Aorta (tissue), 5 donors: ENCODE results near the gene IP6K3. TPM values are rescaled to one million over a fixed set of nuclear protein-coding genes. Genes with fewer than 3 reads are reported as not detected.

Source experiments
- ATAC-seq: fragments of 200-7000 bp; cut with Tn5 transposase; one replicate; pipeline ENCODE4 v1.9.1; 2022; ENCODE audit warnings: moderate library complexity; ENCODE audit not compliant: low FRiP score
- DNase-seq, 2 donors: peaks; one replicate each; pipeline ENCODE4 v3.0.0-alpha.2; 2020
- H3K27ac ChIP-seq, 2 donors: one replicate each; pipeline ENCODE4 v1.5.1; 2013; ENCODE audit warnings: low read length in 2 of 2, mild to moderate bottlenecking in 2 of 2, moderate library complexity in 2 of 2, control low read depth in 1 of 2, inconsistent platforms in 1 of 2, low read depth in 1 of 2
- H3K27me3 ChIP-seq, 2 donors: one replicate each; pipeline ENCODE4 v1.6.1; 2013; ENCODE audit warnings: control low read depth in 1 of 2, low read length in 1 of 2, mild to moderate bottlenecking in 1 of 2, moderate library complexity in 1 of 2; ENCODE audit not compliant: insufficient read depth in 2 of 2, control insufficient read depth in 1 of 2
- H3K36me3 ChIP-seq, 2 donors: one replicate each; pipeline ENCODE4 v1.6.1; 2013; ENCODE audit warnings: control low read depth in 1 of 2, low read length in 1 of 2, mild to moderate bottlenecking in 1 of 2; ENCODE audit not compliant: insufficient read depth in 2 of 2, control insufficient read depth in 1 of 2
- H3K4me1 ChIP-seq, 2 donors: one replicate each; pipeline ENCODE4 v1.6.1; 2013; ENCODE audit warnings: low read length in 2 of 2, control low read depth in 1 of 2, mild to moderate bottlenecking in 1 of 2, moderate library complexity in 1 of 2; ENCODE audit not compliant: insufficient read depth in 2 of 2, control insufficient read depth in 1 of 2
- H3K4me3 ChIP-seq, 2 donors: one replicate each; pipeline ENCODE4 v1.5.1; 2013; ENCODE audit warnings: low read length in 2 of 2, control low read depth in 1 of 2, mild to moderate bottlenecking in 1 of 2
- H3K9me3 ChIP-seq: one replicate; pipeline ENCODE4 v1.6.1; 2013; ENCODE audit warnings: mild to moderate bottlenecking, low read length; ENCODE audit not compliant: control insufficient read depth
- WGBS, 2 donors: extraction: QIAGEN DNeasy Blood & Tissue Kit; methylation state at CpG; one replicate each; pipeline ENCODE4 v1.1.7; 2013; 5-methylcytosine and 5-hydroxymethylcytosine counted together
- intact Hi-C, 2 donors: fragments of 100-400 bp; cut with DNase I; formaldehyde crosslinking; loops; one replicate each; pipeline versions ENCODE4 v1.14.2 to v1.15.0; 2022
- polyA plus RNA-seq, 2 donors: library from polyadenylated mRNA; stranded (reverse); fragments of 200-250 nt; gene quantifications; one replicate each; pipeline ENCODE4 v1.2.3, GENCODE V29; 2013
- total RNA-seq, 2 donors: library from RNA; stranded (reverse); fragmentation: NEBNext Ultra II Directional; extraction: Animal tissue kit (Norgen Biotek cat#: 25700); gene quantifications; one replicate each; pipeline ENCODE4 v1.2.1, GENCODE V29; 2021
- donor health status: healthy with polysubstance abuse.
- donor health status: Bipolar disorder and iron deficiency.
- donor health status: DM: no; HTN: no; CAD: no.
- donor health status: DM: no; HTN: no; CAD: no.
- donor health status: DM: yes; HTN: yes; CAD: no.

The IP6K3 gene
- total and polyA plus RNA-seq, 4 donors: 0.63 to 1.0 TPM; not detected in 2

- no peak for DNase-seq
- peak overlapping the region in 1 of 2 donors; percentile 19 for H3K27ac ChIP-seq
- ATAC-seq: no peak
Measured at GRCh38 chr6:33772082-33772830, 25.6 kb upstream of the IP6K3 start.

DNA sequence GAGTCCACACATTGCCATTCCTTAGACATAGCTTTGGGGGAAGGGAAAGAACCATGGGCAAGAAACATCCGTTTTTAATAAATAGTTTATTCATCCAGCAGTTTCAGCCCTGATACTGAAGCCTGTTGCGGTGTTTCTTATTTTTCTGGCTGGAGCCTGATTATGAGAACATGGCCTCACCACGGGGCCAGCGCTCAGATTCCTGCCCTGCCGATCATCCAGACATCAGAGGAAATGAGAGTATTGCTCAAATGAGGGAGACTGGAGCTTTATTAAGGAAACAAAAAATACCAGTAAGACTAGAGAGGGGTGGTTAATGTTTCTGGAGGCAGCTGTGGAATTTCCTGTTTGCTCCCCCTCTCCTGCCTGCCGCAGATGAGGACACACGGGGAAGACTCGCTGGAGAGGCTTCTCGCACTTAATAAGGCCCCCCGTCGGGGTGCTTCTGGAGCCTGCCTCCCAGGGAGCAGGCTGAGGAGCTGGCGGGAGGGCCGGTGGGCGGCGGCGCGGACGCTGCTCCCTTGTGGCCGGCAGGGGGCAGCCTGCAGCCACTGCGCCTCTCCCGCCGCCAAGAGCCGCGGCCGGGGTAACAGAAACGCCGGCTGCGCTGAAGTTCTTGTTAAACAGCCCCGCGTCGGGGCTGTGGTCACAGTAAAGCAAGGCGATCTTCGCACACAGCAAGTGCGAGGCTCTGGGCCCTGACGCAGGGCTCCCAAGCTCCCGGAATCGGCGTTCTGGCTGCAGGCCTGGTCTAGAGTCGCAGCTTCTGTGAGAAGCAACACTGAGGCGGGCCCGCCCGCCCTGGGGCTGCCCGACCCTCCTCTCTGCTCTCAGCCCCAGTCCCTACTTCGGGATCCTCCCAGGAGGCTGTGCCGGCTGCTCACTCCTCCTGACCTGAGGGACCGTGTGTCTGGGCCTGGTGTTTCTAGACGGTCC is 24.7 kb upstream of the IP6K3 start:
- peak; percentile 93 for ATAC-seq
- Histone ChIP-seq H3K4me1 (no peaks in the 10 kb centered on the region), H3K4me3 (no peak overlapping the region), H3K36me3 (peaks cover 6 to 7% of the 10 kb centered on the region in 2 donors), H3K9me3 (no peaks in the 10 kb centered on the region), H3K27me3 (no peaks in the 10 kb centered on the region), H3K27ac (peak overlapping the region; percentile 20 to 66)
- intact Hi-C loops: loop anchor here in 1 of 2 donors (5.0 kb wide), 1 partner anchor 381 kb away; no protein-coding TSS in a partner anchor
- peak; percentile 80 to 91 for DNase-seq
- 5 to 9% methylated on average over 46 to 47 of the region's 47 CpGs for WGBS, 2 donors

More at GRCh38 chr6:33772082-33772830, 25.6 kb upstream of the IP6K3 start:
- no peaks in the 10 kb centered on the region for H3K27me3 ChIP-seq
- H3K9me3 ChIP-seq: no peaks in the 10 kb centered on the region
- no peaks in the 10 kb centered on the region for H3K4me1 ChIP-seq
- H3K36me3 ChIP-seq: peaks cover 13 to 15% of the 10 kb centered on the region in 2 donors
- intact Hi-C loops: loop anchor here in 1 of 2 donors (5.0 kb wide), 1 partner anchor 380 kb away; no protein-coding TSS in a partner anchor
- WGBS, 2 donors: 76 to 78% methylated on average over 24 of the region's 24 CpGs
- H3K4me3 ChIP-seq: no peak overlapping the region

DNA sequence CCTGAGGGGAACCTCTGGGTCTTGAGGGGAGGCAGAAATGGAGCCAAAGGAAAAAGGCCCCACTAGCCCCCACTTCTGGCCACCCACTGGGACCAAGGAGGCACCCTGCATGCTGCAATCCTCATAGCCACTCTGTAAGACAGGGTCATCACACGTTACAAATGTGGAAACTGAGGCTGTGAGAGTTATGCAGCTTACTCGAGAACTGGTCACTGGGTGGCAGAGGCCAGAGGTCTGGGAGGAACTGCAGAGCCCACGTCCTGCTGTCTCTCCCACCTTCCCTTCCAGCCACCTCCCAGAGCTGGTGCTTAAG is 24.1 kb upstream of the IP6K3 start:
- Histone ChIP-seq H3K36me3 (peaks cover 3 to 4% of the 10 kb centered on the region in 2 donors), H3K9me3 (no peaks in the 10 kb centered on the region), H3K27me3 (no peaks in the 10 kb centered on the region), H3K4me1 (no peaks in the 10 kb centered on the region), H3K4me3 (no peak overlapping the region), H3K27ac (peak overlapping the region; percentile 20 to 66)
- 24 to 28% methylated on average over 3 of the region's 3 CpGs for WGBS, 2 donors
- no peak for ATAC-seq
- intact Hi-C loops: loop anchor here in 1 of 2 donors (5.0 kb wide), 1 partner anchor 382 kb away; no protein-coding TSS in a partner anchor
- DNase-seq: no peak

DNA sequence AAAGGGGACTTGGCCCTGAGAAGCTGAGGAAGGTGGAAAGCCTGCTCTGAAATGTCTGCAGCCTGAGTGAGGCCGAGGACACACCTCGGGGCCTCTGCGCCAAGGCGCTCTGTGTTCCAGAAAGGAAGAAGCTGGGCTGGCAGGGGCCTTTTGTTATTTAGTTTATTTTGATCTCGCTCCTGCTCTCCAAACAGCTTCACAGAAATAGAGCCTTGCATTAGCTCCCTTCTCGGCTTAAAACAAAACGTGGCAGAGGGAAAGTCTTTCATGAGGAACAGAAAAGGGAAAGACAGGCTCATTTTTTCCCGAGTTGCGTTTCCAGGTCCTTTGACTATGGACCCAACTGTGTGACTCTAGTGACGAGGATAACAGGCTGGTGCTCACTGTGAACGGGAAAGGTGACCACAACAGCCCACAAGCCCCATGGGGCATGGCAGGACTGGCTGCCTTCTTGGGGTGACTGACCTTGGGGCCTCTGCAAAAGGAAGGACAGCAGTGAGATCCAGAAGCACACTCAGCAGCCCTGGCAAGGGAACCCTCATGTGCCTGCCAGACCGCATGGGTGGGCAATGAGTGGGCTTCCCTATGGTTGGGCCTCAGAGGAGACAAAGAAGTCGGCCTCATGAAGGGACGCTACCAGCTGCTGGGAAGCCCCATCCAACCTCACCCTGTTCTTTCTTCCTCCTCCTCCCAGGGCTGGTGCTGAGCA is 23.6 kb upstream of the IP6K3 start:
- no peaks in the 10 kb centered on the region for H3K4me1 ChIP-seq
- peaks cover 0 to 1% of the 10 kb centered on the region in 2 donors for H3K36me3 ChIP-seq
- no peak for ATAC-seq
- 12 to 15% methylated on average over 14 of the region's 14 CpGs for WGBS, 2 donors
- H3K4me3 ChIP-seq: no peak overlapping the region
- H3K27me3 ChIP-seq: no peaks in the 10 kb centered on the region
- intact Hi-C loops: loop anchor here in 1 of 2 donors (5.0 kb wide), 1 partner anchor 382 kb away; no protein-coding TSS in a partner anchor
- H3K27ac ChIP-seq: peak overlapping the region; percentile 20 to 66
- no peak for DNase-seq
- H3K9me3 ChIP-seq: no peaks in the 10 kb centered on the region

DNA sequence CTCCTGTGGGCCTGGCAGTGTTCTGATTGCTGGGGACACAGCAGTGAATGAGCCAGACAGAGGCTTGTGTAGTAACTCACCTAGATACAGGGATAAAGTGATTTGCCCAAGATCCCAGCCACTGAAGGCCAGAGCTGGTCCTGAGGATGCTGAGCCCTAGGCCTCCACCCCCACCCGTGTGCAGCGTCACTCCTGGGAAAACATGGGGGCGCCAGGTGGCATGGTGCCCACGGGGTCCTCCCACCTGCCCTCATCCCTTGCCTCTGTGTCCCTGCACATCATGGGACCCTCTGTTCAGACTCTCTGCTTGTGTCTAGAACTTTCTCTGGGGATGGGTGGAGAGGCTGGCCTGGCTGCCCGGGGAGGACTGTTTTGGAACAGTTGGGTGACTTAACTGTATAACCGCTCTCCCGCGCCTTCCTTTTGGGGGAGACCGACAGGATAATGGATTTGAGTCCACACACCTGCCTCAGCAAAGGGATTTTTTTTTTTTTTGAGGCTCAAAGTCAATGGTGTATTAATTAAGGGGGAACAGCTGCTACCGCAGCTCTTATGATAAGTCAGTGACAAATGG is 22.6 kb upstream of the IP6K3 start:
- intact Hi-C loops: loop anchor here in 1 of 2 donors (10.0 kb wide), 1 partner anchor 255 kb away; no protein-coding TSS in a partner anchor
- no peaks in the 10 kb centered on the region for H3K4me1 ChIP-seq

GRCh38 chr6:33768644-33769120 is 22.0 kb upstream of the IP6K3 start:
- no peaks in the 10 kb centered on the region for H3K36me3 ChIP-seq
- 32 to 33% methylated on average over 7 of the region's 7 CpGs for WGBS, 2 donors
- DNase-seq (peak; percentile 89 to 93), ATAC-seq (peak; percentile 69)
- intact Hi-C loops: loop anchor here in 1 of 2 donors (10.0 kb wide), 1 partner anchor 256 kb away; no protein-coding TSS in a partner anchor
- no peaks in the 10 kb centered on the region for H3K9me3 ChIP-seq
- no peak overlapping the region for H3K4me3 ChIP-seq
- no peaks in the 10 kb centered on the region for H3K27me3 ChIP-seq
- H3K27ac ChIP-seq: peak overlapping the region in 1 of 2 donors; percentile 7
- H3K4me1 ChIP-seq: no peaks in the 10 kb centered on the region

More for the DNA sequence above, 22.6 kb upstream of the IP6K3 start:
- no peaks in the 10 kb centered on the region for H3K9me3 ChIP-seq
- H3K27me3 ChIP-seq: no peaks in the 10 kb centered on the region
- H3K36me3 ChIP-seq: no peaks in the 10 kb centered on the region
- peak overlapping the region in 1 of 2 donors; percentile 7 for H3K27ac ChIP-seq
- 78 to 85% methylated on average over 10 of the region's 10 CpGs for WGBS, 2 donors
- DNase-seq (no peak), ATAC-seq (no peak)
- no peak overlapping the region for H3K4me3 ChIP-seq

- intact Hi-C loops: loop anchor here in 1 of 2 donors (10.0 kb wide), 1 partner anchor 258 kb away; no protein-coding TSS in a partner anchor
- no peaks in the 10 kb centered on the region for H3K36me3 ChIP-seq
- H3K9me3 ChIP-seq: no peaks in the 10 kb centered on the region
- no peaks in the 10 kb centered on the region for H3K27me3 ChIP-seq
- DNase-seq: no peak
- WGBS, 2 donors: 80 to 84% methylated on average over 11 of the region's 11 CpGs
- no peaks in the 10 kb centered on the region for H3K4me1 ChIP-seq
- ATAC-seq: no peak
- no peak overlapping the region for H3K27ac ChIP-seq
- no peak overlapping the region for H3K4me3 ChIP-seq
Measured at GRCh38 chr6:33766921-33767907, 20.5 kb upstream of the IP6K3 start.
